DOHH2 (cell line): ENCODE measurements around the gene KIAA1549.
"Not testable (repeated sequence)": the region's sequence is repeated elsewhere in the genome, so short reads cannot be mapped to it uniquely, and the experiment has no call there.

Experiments used
- H3F3A ChIP-seq: fragments of 200-600 bp; sonication (generic), shearing (Covaris generic); 2 replicates; pipeline ENCODE4 v1.6.0; 2016; ENCODE audit warnings: antibody characterized with exemption, mild to moderate bottlenecking; ENCODE audit not compliant: control insufficient read depth, insufficient read depth
- H3K27ac ChIP-seq: fragments of 200-600 bp; sonication (generic); 2 replicates; pipeline ENCODE4 v1.5.1; 2014; ENCODE audit warnings: low read depth, mild to moderate bottlenecking, low read length, moderate library complexity
- H3K27me3 ChIP-seq: fragments of 200-600 bp; sonication (generic); 2 replicates; pipeline ENCODE4 v1.6.1; 2014; ENCODE audit warnings: mild to moderate bottlenecking, low read length, mixed read lengths; ENCODE audit not compliant: control insufficient read depth
- H3K36me3 ChIP-seq: fragments of 200-600 bp; sonication (generic); 2 replicates; pipeline ENCODE4 v1.6.1; 2014; ENCODE audit warnings: mild to moderate bottlenecking, low read length, moderate library complexity, mixed read lengths; ENCODE audit not compliant: control insufficient read depth
- H3K4me1 ChIP-seq: fragments of 200-600 bp; sonication (generic); 2 replicates; pipeline ENCODE4 v1.6.1; 2014; ENCODE audit warnings: mild to moderate bottlenecking, low read length, mixed read lengths; ENCODE audit not compliant: control insufficient read depth
- H3K4me2 ChIP-seq: fragments of 200-600 bp; sonication (generic); 2 replicates; pipeline ENCODE4 v1.6.0; 2014; ENCODE audit warnings: mild to moderate bottlenecking, low read length, moderate library complexity
- H3K4me3 ChIP-seq: fragments of 200-600 bp; sonication (generic); 2 replicates; pipeline ENCODE4 v1.5.1; 2014; ENCODE audit warnings: mild to moderate bottlenecking, low read length, mixed read lengths
- H3K79me2 ChIP-seq: fragments of 200-600 bp; sonication (generic); 2 replicates; pipeline ENCODE4 v1.6.1; 2014; ENCODE audit warnings: mild to moderate bottlenecking, low read length, mixed read lengths; ENCODE audit not compliant: control insufficient read depth
- H3K9me2 ChIP-seq: fragments of 200-600 bp; sonication (generic); replicated peaks from 2 replicates; pipeline ENCODE4 v1.6.1; 2014; ENCODE audit warnings: mild to moderate bottlenecking, low read length, mixed read lengths; ENCODE audit not compliant: control insufficient read depth
- H3K9me3 ChIP-seq: fragments of 200-600 bp; sonication (generic); 2 replicates; pipeline ENCODE4 v1.6.1; 2014; ENCODE audit warnings: antibody characterized with exemption, low read length, mixed read lengths; ENCODE audit not compliant: control insufficient read depth, insufficient read depth
- H4K20me1 ChIP-seq: fragments of 200-600 bp; sonication (generic); 2 replicates; pipeline ENCODE4 v1.6.0; 2014; ENCODE audit warnings: low read depth, mild to moderate bottlenecking, antibody characterized with exemption, low read length, moderate library complexity; ENCODE audit not compliant: control insufficient read depth, insufficient read depth
- EZH2phosphoT487 ChIP-seq: fragments of 200-600 bp; sonication (generic); IDR thresholded peaks from 2 replicates; pipeline ENCODE4 v1.6.1; 2017; ENCODE audit warnings: borderline replicate concordance, mild to moderate bottlenecking, antibody characterized with exemption, low read length, moderate library complexity, mixed read lengths
- TF ChIP-seq, protein P1 (sequence below): fragments of 200-600 bp; sonication (generic); IDR thresholded peaks from one replicate; pipeline ENCODE4 v1.5.1; 2014; ENCODE audit warnings: antibody characterized with exemption, mild to moderate bottlenecking, low read depth, low read length; ENCODE audit not compliant: poor library complexity, severe bottlenecking

KIAA1549 gene

DNA sequence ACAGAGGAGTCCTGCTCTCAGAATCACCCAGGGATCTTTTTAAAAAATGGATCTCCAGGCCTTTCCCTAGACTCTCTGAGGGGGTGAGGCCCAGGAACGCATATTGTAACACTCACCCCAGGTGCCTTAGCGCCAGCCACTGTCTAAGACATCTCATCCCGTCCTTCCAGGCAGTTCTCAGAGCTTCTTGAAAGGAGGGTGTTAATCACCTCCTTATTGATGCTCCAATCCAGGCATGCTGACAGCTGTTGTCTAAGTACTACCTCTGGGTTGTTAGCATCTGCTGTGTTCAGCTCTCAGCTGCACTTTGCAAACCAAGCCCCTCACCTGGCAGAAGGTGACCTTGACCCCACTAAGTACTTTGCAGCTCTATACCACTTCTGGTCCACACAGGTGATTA lies 36.0 kb downstream of the KIAA1549 start:
- Histone ChIP-seq H3K9me2 (no peaks in the 10 kb centered on the region), H3F3A (no peaks in the 10 kb centered on the region), H3K27ac (no peak overlapping the region), H3K4me1 (no peaks in the 10 kb centered on the region), H3K79me2 (no peaks in the 10 kb centered on the region), H3K36me3 (no peaks in the 10 kb centered on the region), H4K20me1 (no peaks in the 10 kb centered on the region), H3K27me3 (no peaks in the 10 kb centered on the region), H3K4me2 (no peak overlapping the region), H3K9me3 (no peaks in the 10 kb centered on the region), H3K4me3 (no peak overlapping the region)
- TF ChIP-seq, protein P1, sequence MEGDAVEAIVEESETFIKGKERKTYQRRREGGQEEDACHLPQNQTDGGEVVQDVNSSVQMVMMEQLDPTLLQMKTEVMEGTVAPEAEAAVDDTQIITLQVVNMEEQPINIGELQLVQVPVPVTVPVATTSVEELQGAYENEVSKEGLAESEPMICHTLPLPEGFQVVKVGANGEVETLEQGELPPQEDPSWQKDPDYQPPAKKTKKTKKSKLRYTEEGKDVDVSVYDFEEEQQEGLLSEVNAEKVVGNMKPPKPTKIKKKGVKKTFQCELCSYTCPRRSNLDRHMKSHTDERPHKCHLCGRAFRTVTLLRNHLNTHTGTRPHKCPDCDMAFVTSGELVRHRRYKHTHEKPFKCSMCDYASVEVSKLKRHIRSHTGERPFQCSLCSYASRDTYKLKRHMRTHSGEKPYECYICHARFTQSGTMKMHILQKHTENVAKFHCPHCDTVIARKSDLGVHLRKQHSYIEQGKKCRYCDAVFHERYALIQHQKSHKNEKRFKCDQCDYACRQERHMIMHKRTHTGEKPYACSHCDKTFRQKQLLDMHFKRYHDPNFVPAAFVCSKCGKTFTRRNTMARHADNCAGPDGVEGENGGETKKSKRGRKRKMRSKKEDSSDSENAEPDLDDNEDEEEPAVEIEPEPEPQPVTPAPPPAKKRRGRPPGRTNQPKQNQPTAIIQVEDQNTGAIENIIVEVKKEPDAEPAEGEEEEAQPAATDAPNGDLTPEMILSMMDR, result no peak
- no peak for TF ChIP-seq EZH2phosphoT487

DNA sequence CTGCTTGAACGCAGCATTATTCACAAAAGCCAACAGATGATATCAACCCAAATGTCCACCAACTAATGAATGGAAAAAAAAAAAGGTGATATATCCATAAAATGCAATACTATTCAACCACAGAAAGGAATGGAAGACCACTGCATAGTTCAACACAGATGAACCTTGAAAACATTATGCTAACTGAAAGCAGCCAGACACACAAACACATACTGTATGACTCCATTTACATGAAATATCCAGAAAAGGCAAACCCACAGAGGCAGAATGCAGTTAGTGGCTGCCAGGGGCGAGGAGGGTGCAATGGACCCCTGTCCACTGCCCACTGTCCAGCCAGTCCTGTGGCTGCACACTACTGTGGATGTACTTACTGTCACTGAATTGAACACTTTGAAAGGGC lies 36.6 kb downstream of the KIAA1549 start:
- Histone ChIP-seq H3F3A (no peaks in the 10 kb centered on the region), H3K9me3 (no peaks in the 10 kb centered on the region), H3K9me2 (no peaks in the 10 kb centered on the region), H3K27ac (no peak overlapping the region), H3K27me3 (no peaks in the 10 kb centered on the region), H4K20me1 (no peaks in the 10 kb centered on the region), H3K79me2 (no peaks in the 10 kb centered on the region), H3K4me2 (no peak overlapping the region), H3K36me3 (no peaks in the 10 kb centered on the region), H3K4me1 (no peaks in the 10 kb centered on the region), H3K4me3 (no peak overlapping the region)
- no peak for TF ChIP-seq EZH2phosphoT487
- TF ChIP-seq, protein P1, result no peak

DNA sequence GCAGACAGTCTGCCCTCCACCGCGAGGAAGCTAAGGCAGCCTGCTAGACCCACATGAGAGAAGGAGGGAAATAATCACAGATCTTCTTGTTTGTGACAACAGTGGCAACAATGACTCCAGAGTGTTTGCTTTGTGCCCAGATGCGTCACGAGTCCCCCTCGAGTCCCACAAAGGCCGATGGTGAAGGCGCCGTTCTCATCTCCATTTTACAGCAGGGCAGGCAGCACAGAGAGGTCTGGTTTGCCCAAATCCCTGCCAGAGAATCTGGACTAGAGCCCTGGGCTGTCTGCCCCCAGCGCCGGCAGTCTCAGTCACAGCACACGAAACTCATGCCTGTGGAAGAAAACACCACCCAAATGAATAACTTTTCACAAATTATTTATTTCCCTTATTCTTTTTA lies 38.1 kb downstream of the KIAA1549 start:
- Histone ChIP-seq H3K9me3 (no peaks in the 10 kb centered on the region), H3K9me2 (no peaks in the 10 kb centered on the region), H3K27me3 (0 out of 2 replicates have a peak, but pooled peaks cover 3% of the 10 kb centered on the region), H3K4me2 (no peak overlapping the region), H4K20me1 (no peaks in the 10 kb centered on the region), H3K79me2 (no peaks in the 10 kb centered on the region), H3K36me3 (no peaks in the 10 kb centered on the region), H3F3A (no peaks in the 10 kb centered on the region), H3K4me1 (no peaks in the 10 kb centered on the region), H3K27ac (no peak overlapping the region), H3K4me3 (no peak overlapping the region)
- no peak for TF ChIP-seq EZH2phosphoT487
- TF ChIP-seq, protein P1, result no peak

DNA sequence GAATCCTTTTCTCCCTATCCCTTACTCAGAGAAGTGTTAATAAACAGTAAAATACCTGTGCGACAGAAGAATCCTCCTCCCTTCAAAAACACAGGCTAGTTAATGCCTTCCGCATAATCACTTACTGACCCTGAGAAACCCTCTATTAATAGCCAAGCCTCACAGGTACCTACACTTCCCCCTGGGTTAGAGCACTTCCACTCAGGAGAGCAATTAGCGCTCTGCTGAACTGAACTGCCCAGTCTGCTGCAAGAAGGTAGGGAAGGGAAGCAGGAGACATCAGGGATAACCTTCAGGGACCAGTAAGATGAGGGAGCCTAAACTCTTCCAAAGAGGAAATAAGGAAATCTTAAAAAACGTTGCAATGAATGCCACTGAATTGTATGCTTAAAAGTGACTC lies 39.6 kb downstream of the KIAA1549 start:
- H3K9me3 ChIP-seq, result no peaks in the 10 kb centered on the region
- no peaks in the 10 kb centered on the region for H3F3A ChIP-seq
- TF ChIP-seq, protein P1, result no peak
- no peak for TF ChIP-seq EZH2phosphoT487
- H3K4me1 ChIP-seq, result no peaks in the 10 kb centered on the region
- H3K4me2 ChIP-seq, result no peak overlapping the region
- H3K27ac ChIP-seq, result no peak overlapping the region
- no peaks in the 10 kb centered on the region for H3K36me3 ChIP-seq
- H3K79me2 ChIP-seq, result no peaks in the 10 kb centered on the region
- no peaks in the 10 kb centered on the region for H4K20me1 ChIP-seq
- peaks cover 7% of the 10 kb centered on the region; the same call in 1 of the 2 replicates for H3K27me3 ChIP-seq
- no peak overlapping the region for H3K4me3 ChIP-seq
- no peaks in the 10 kb centered on the region for H3K9me2 ChIP-seq

DNA sequence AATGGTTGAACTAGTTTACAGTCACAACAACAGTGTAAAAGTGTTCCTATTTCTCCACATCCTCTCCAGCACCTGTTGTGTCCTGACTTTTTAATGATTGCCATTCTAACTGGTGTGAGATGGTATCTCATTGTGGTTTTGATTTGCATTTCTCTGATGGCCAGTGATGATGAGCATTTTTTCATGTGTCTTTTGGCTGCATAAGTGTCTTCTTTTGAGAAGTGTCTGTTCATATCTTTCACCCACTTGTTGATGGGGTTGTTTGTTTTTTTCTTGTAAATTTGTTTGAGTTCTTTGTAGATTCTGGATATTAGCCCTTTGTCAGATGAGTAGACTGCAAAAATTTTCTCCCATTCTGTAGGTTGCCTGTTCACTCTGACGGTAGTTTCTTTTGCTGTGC lies 40.6 kb downstream of the KIAA1549 start:
- not testable (repeated sequence) for H3K9me3 ChIP-seq, H3K4me1 ChIP-seq, H3K27me3 ChIP-seq, H3K27ac ChIP-seq, H3K9me2 ChIP-seq, H4K20me1 ChIP-seq, H3K4me2 ChIP-seq, H3K36me3 ChIP-seq, H3F3A ChIP-seq, H3K4me3 ChIP-seq, H3K79me2 ChIP-seq
